NK-92 treated with Interleukin-12 subunit alpha and Interleukin-12 subunit beta, amount 100 ng/mL, for 24 hours (cell line): Measurements from ENCODE around the gene PIK3R2.
A peak's percentile ranks its signal among the peaks of the same experiment; 100 is the strongest.

Experiments
- DNase-seq: peaks from one replicate; lab custom pipeline; 2025; lab: John Stamatoyannopoulos, UW

PIK3R2 gene

GRCh38 chr19:18123819-18124218 is 29.1 kb upstream of the PIK3R2 start:
- DNase-seq, result no peak

GRCh38 chr19:18126097-18126496 is 26.9 kb upstream of the PIK3R2 start:
- no peak for DNase-seq

- DNase-seq, result peak; percentile 78
Observed at GRCh38 chr19:18128044-18128443, 24.9 kb upstream of the PIK3R2 start.

DNA sequence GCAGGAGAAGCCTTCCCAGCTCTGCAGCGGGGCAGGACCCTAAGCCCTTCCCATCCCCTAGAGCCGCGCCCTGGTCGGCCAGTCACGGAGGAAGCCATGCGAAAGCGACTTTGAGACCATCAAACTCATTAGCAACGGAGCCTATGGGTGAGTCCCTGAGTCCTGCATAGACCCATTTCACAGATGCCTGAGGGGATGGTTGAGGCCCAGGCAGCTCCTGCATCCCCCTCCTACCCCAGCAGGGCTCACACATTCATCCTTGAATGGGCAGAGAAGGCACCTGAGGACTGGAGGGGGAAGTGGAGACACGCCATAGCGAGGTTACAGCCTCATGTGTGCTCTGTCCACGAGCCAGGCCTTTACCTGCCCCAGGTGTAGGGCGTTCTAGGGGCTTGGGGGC is 24.2 kb upstream of the PIK3R2 start:
- no peak for DNase-seq

GRCh38 chr19:18130523-18131242 is 22.3 kb upstream of the PIK3R2 start:
- DNase-seq, result no peak

DNA sequence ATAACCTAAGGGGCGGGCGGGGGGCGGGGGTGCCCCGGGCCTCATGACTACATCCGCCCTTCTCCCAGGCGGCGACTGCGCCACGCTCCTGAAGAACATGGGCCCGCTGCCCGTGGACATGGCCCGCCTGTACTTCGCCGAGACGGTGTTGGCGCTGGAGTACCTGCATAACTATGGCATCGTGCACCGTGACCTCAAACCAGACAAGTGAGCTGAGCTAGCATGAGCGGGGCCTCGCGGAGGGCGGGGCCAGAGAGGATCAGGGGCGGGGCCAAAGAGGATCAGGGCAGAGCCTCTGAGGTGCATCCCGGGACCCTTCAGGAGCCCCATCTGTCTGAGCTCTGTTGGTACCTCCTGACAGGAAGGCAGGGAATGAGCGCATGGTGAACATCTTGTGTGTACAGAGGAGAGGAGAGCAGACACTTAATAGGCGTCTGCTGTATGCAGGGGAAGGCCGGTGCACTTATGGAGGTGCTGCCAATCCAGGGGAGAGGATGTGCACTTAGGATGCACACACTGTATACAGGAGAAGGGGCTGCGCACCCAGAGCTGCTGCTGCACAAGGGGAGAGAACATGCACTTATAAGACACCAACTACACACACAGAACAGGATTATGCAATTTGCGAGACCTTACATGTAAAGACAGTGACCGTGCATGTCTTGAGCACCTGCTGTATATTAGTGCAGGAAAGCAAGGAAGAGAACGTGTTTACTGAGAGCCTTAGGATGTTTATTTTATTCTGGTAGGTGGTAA is 20.9 kb upstream of the PIK3R2 start:
- DNase-seq, result no peak

DNA sequence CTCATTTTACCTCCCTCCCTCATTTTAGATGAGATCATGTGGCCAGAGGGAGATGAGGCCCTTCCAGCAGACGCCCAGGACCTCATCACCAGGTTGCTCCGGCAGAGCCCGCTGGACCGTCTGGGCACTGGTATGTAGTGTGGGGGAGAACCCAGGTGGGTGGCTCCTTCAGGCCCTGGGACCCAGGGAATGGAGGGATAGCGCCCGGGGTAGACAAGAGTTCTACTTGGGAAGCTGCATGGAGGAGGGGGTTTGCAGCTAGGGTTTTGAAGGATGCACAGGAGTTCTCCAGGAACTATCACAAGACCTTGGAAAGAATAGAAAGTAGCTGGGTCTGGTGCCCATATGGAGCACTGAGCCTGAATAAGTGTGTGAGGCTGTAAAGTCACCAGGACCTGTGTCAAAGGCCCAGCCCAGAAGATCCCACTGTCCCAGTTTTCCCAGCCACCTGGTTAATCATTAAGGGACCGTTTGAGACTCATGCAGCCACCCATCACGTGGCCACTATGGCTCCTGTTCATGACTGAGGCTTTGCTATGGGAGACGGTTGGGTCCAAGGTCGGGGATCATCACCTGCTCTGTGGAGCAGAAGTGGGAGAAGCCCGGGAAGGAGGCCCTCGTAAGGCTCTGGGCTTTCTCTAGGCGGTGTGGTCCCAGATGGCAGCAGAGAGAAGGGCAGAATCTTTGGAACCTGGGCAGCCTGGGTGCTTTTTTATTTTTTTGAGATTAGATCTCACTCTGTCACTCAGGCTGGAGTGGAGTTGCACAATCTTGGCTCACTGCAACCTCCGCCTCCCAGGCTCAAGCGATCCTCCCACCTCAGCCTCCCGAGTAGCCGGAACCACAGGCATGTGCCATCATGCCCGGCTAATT is 17.0 kb upstream of the PIK3R2 start:
- no peak for DNase-seq

DNA sequence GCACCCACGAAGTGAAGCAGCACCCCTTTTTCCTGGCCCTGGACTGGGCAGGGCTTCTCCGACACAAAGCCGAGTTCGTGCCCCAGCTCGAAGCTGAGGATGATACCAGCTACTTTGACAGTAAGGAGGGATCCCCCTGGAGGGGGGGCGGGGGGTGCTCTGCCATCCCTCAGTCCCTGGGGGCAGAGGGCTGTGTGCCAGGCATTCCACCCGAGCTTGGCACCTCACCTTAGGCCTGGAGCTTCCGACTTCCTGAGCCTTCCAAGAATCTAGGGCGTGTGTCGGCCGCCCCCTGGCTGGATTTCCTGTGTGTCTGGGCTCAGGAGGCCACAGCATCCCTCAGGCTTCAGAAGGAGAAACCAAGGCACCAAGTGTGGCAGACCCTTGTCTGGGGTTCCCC is 15.7 kb upstream of the PIK3R2 start:
- DNase-seq, result no peak

- DNase-seq, result no peak
Observed at GRCh38 chr19:18137657-18138339, 15.2 kb upstream of the PIK3R2 start.

- DNase-seq, result no peak
Observed at GRCh38 chr19:18140473-18140872, 12.5 kb upstream of the PIK3R2 start.

GRCh38 chr19:18141031-18141430 is 11.9 kb upstream of the PIK3R2 start:
- DNase-seq, result no peak

DNA sequence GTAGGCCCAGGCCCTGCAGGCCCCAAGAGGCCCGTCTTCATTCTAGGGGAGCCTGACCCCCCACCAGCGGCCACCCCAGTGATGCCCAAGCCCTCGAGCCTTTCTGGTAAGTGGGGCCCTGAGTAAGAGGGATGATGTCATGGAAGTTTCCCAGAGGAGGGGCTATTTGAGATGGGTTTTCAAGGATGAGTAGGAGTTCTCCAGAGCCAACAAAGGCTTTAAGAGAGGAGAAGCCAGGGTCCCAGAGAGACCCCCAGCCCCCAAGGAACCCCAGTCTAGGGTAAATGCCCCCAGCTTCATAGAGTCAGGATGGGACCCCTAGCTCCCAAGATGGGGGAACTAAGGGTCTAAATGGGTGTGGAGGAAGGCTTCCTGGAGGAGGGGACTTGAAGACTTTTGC is 9.1 kb upstream of the PIK3R2 start:
- DNase-seq, result no peak

DNA sequence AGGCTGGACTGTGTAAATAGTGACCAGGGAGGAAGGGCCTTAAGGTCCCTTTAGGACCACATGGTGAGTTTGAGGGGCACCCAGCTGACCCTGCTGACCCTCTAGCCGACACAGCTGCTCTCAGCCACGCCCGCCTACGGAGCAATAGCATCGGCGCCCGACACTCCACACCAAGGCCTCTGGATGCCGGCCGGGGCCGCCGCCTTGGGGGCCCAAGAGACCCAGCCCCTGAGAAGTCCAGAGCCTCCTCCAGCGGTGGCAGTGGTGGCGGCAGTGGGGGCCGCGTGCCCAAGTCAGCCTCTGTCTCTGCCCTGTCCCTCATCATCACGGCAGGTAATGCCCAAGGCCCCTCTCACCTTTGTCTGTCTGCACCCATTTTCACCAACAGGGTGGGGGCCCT is 8.6 kb upstream of the PIK3R2 start:
- DNase-seq, result no peak

DNA sequence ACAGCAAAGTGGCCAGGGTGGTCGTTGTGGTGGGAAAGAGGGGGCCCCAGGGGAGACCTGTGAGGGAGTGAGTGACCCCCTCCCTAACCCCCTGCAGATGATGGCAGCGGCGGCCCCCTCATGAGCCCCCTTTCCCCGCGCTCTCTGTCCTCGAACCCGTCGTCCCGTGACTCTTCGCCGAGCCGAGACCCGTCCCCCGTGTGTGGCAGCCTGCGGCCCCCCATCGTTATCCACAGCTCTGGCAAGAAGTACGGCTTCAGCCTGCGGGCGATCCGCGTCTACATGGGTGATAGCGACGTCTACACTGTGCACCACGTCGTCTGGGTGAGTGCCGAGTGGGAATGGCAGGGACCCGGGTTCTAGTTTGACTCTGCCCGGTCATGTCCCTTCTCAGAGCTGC is 8.1 kb upstream of the PIK3R2 start:
- DNase-seq, result no peak

- no peak for DNase-seq
Observed at GRCh38 chr19:18145391-18145999, 7.5 kb upstream of the PIK3R2 start.

DNA sequence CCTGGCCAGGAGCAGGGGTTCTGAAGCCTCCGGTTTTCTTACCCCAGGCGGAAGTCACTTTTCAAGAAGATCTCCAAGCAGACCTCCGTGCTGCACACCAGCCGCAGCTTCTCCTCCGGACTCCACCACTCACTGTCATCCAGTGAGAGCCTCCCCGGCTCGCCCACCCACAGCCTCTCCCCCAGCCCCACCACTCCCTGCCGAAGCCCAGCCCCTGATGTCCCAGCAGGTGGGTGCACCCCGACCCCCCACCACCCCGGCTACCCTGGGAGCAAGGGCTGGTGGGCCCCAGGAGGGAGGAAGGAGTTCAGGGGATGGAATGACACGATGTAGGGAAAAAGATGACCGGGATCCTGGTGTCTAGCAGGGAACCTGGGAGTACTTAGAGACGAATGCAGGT is 5.6 kb upstream of the PIK3R2 start:
- no peak for DNase-seq

DNA sequence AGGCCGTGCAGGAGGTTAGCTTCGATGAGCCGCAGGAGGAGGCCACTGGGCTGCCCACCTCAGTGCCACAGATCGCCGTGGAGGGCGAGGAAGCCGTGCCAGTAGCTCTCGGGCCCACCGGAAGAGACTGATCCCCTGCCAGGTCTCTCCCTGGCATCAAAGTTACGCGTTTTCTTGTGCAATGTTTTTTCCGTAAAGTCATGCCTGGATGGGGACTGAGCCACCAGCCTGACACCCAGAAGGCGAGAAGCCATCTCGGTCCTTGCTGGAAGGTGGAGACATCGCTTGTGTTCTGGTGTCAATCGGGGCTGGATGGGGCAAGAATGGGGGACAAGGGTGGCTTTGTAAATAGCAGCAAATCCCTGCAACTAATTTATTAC is 3.4 kb upstream of the PIK3R2 start:
- no peak for DNase-seq

- no peak for DNase-seq
Observed at GRCh38 chr19:18150776-18151624, 2.0 kb upstream of the PIK3R2 start.

DNA sequence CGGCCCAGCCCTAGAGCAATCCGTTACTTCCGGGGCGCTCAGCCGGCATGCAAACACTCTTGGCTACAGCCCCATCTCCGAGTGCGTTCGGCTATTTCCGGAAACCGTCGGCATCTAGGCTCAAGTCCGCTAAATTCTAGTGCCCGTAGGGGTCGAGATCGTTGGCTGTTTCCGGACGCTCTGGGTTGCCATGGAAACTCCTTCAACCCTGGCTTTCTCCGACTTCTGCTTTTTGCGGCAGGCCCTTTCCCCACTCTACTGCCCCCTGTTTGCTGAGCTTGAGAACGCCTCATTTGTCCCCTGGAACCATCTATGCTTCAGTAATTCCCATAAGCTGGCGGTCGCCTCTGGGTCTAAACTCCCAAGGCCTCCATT is 534 bp upstream of the PIK3R2 start:
- peak; percentile 96 for DNase-seq

- no peak for DNase-seq
Observed at GRCh38 chr19:18153556-18154134, 682 bp downstream of the PIK3R2 start.
